Measurements from ENCODE around the gene SUCO. TPM values are rescaled to one million over a fixed set of nuclear protein-coding genes. Genes with fewer than 3 reads are reported as not detected.

Gene SUCO
- total RNA-seq, 4 donors from 2014 or later, result 23.9 to 49.4 (median 34.5) TPM

DNA sequence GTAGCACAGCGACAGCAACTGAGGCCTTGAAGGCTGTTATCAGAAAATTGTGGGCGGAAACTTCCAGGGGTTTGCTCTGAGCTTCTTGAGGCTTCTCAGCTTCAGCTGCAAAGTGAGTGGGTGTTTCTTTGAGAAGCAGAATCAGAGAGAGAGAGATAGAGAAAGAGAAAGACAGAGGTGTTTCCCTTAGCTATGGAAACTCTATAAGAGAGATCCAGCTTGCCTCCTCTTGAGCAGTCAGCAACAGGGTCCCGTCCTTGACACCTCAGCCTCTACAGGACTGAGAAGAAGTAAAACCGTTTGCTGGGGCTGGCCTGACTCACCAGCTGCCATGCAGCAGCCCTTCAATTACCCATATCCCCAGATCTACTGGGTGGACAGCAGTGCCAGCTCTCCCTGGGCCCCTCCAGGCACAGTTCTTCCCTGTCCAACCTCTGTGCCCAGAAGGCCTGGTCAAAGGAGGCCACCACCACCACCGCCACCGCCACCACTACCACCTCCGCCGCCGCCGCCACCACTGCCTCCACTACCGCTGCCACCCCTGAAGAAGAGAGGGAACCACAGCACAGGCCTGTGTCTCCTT lies 126.0 kb downstream of the SUCO start, which contains the start of gene FASLG:
TSS of gene FASLG (plus strand) at position 233 of the 583 bp plus-strand sequence. CDS start at position 332, 99 bp downstream.
- no peaks in the 10 kb centered on the region for H3K27me3 ChIP-seq
- TF ChIP-seq POLR2AphosphoS5 (IDR thresholded peaks at IDR 0.05), result no peak
- TF ChIP-seq, protein P1, sequence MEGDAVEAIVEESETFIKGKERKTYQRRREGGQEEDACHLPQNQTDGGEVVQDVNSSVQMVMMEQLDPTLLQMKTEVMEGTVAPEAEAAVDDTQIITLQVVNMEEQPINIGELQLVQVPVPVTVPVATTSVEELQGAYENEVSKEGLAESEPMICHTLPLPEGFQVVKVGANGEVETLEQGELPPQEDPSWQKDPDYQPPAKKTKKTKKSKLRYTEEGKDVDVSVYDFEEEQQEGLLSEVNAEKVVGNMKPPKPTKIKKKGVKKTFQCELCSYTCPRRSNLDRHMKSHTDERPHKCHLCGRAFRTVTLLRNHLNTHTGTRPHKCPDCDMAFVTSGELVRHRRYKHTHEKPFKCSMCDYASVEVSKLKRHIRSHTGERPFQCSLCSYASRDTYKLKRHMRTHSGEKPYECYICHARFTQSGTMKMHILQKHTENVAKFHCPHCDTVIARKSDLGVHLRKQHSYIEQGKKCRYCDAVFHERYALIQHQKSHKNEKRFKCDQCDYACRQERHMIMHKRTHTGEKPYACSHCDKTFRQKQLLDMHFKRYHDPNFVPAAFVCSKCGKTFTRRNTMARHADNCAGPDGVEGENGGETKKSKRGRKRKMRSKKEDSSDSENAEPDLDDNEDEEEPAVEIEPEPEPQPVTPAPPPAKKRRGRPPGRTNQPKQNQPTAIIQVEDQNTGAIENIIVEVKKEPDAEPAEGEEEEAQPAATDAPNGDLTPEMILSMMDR (IDR thresholded peaks at IDR 0.05), result no peak
- TF ChIP-seq POLR2A (IDR thresholded peaks at IDR 0.05), result no peak
- TF ChIP-seq EP300 (IDR thresholded peaks at IDR 0.05), result no peak
- H3K4me3 ChIP-seq, result no peak within 1 kb of the TSS
- 88% methylated on average over 10 of the region's 11 CpGs for WGBS
- H3K36me3 ChIP-seq, result no peaks in the 10 kb centered on the region
- H3K27ac ChIP-seq, result no peak within 1 kb of the TSS
- DNase-seq (ENCODE audit: low spot score in 2 of 2), result no peak
- H3K4me1 ChIP-seq, result no peaks in the 10 kb centered on the region
- no peaks in the 10 kb centered on the region for H3K9me3 ChIP-seq

DNA sequence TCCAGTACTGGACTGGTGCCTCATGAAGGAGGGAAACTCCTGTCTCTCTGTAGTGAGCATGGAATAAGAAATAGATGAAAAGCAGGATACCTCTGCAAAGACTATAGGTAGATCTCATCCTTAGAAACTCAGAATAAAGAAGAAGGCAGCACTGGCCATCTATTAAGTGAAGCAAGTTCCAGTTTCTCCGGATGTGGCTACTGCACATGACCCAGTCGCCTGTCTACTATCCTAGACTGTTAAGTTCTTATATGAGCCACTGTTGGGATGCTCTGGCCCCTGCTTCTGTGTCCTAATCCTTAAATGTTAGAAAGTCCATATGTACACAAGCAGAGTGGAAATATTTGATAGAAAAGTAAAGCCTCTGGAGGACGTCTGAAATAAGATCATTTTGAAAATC lies 128.2 kb downstream of the SUCO start:
- WGBS, result 65% methylated on average over 3 of the region's 3 CpGs
- no peak for DNase-seq (ENCODE audit: low spot score in 2 of 2)
- TF ChIP-seq POLR2AphosphoS5 (IDR thresholded peaks at IDR 0.05) (no peak), POLR2A (IDR thresholded peaks at IDR 0.05) (no peak), EP300 (IDR thresholded peaks at IDR 0.05) (no peak)
- TF ChIP-seq, protein P1 (IDR thresholded peaks at IDR 0.05), result no peak
- Histone ChIP-seq H3K27me3 (no peaks in the 10 kb centered on the region), H3K4me3 (no peak overlapping the region), H3K9me3 (no peaks in the 10 kb centered on the region), H3K4me1 (no peaks in the 10 kb centered on the region), H3K27ac (no peak overlapping the region), H3K36me3 (no peaks in the 10 kb centered on the region)

Other genes with a start within 250 kb of the SUCO start
- 1 to 10 TPM in 2 of 4 donors, under 1 TPM in 1, not detected in 1; 0.89 to 1.5 (median 1.5) TPM for gene C1orf105, start 112.5 kb upstream of the SUCO start, total RNA-seq
- gene PIGC, start 89.1 kb upstream of the SUCO start, total RNA-seq, result 10 to 100 TPM; 16.8 to 51.8 (median 34.1) TPM
- not detected for gene FASLG, start 126.0 kb downstream of the SUCO start, total RNA-seq